GM18519 (cell line): ENCODE results near the gene TCAP.

Source experiments
- ATAC-seq: cut with Tn5 transposase; IDR thresholded peaks from one replicate; pipeline ENCODE4 v1.9.1; 2021; ENCODE audit warnings: mild to moderate bottlenecking, moderate library complexity; ENCODE audit not compliant: unreplicated experiment, low FRiP score

Gene TCAP

GRCh38 chr17:39628655-39629493 lies 36.3 kb upstream of the TCAP start:
- ATAC-seq: no peak

DNA sequence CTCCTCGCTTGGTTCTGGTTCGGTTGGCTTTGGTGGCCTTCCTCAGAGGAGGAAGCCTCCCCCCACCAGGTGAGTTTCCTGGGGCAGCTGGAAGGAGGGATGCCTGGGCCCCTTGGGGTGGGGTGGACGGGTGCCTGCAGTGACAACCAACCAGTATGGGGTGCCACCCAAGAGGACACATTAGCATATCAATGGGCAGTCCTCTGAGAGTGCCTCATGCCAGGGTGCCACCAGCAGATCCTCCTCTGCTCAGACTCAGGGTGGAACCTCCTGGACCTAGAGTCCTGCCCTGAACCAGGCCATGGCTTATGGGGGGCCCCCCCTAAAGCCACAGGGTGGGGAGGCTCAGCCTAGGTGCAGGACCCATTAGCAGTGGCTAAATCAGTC lies 35.7 kb upstream of the TCAP start:
- no peak for ATAC-seq

- ATAC-seq: no peak
Observed at GRCh38 chr17:39629898-39630297, 35.3 kb upstream of the TCAP start.

- ATAC-seq: no peak
Observed at GRCh38 chr17:39631403-39631802, 33.7 kb upstream of the TCAP start.

DNA sequence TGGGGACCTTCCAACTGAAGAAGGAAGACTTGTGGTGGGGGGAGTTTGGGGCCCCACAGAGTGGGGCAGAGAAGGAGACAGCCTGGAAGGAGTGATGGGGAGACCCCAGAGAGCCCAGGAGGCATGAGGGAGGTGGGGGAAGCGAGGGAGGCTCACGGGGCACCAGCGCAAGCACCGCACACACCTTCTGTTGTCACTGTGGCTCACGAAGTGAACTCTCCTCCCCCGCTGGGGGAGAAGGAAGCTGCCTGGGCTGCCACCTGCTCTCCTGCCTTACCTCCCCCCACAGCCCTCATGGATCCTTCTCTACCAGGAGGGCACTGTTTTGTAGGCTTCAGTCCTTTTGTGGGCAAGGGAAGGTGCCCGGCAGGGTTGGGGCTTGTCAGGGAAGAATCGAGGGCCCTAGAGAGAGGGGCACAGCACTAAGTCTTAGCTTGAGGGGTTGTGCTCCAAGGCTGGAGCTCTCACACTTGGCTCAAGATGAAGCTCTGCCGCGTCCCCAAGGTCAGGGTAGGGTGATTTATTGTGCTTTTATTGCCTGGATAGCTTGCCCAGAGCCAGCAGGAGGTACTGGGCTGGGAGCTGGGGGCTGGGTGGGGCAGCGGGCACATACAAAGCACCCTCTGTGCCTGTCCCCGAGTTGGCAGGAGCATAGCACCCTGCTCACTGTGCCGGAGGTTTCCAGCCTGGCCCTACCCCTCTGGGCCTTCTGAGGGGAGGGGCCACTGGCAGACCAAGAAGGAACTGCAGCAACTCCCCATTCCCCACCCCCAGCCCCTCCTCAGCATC lies 32.8 kb upstream of the TCAP start:
- no peak for ATAC-seq

DNA sequence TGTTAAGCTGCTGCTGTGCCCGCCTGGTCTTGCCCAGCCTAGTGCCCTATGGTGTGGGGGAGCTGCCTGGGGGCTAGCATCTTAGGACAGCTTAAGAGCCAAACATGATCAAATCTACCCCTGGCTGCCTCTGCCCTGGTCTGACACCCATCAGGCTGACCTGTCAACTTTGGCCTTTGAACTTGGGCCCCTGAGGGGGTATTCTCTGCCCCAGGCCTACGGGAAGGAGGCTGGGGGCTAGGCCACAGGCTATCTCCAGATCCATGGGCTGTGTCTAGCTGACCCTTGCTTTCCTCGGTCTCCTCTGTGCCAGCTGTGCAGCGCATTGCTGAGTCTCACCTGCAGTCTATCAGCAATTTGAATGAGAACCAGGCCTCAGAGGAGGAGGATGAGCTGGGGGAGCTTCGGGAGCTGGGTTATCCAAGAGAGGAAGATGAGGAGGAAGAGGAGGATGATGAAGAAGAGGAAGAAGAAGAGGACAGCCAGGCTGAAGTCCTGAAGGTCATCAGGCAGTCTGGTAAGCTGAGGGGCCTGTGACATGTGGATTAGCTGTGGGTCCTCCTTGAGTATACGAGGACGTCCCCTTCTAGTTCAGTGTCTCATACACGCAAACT lies 31.5 kb upstream of the TCAP start:
- no peak for ATAC-seq

- no peak for ATAC-seq
Observed at GRCh38 chr17:39634384-39634871, 30.7 kb upstream of the TCAP start.

DNA sequence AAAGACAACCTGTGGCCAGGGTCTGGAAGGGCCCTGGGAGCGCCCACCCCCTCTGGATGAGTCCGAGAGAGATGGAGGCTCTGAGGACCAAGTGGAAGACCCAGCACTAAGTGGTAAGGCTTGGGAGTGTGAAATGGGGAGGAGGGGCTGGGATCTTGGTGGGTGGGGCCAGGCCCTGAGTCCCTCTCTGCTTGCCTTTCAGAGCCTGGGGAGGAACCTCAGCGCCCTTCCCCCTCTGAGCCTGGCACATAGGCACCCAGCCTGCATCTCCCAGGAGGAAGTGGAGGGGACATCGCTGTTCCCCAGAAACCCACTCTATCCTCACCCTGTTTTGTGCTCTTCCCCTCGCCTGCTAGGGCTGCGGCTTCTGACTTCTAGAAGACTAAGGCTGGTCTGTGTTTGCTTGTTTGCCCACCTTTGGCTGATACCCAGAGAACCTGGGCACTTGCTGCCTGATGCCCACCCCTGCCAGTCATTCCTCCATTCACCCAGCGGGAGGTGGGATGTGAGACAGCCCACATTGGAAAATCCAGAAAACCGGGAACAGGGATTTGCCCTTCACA lies 29.5 kb upstream of the TCAP start:
- no peak for ATAC-seq

- peak; percentile 18 for ATAC-seq
Observed at GRCh38 chr17:39636587-39636926, 28.6 kb upstream of the TCAP start.

DNA sequence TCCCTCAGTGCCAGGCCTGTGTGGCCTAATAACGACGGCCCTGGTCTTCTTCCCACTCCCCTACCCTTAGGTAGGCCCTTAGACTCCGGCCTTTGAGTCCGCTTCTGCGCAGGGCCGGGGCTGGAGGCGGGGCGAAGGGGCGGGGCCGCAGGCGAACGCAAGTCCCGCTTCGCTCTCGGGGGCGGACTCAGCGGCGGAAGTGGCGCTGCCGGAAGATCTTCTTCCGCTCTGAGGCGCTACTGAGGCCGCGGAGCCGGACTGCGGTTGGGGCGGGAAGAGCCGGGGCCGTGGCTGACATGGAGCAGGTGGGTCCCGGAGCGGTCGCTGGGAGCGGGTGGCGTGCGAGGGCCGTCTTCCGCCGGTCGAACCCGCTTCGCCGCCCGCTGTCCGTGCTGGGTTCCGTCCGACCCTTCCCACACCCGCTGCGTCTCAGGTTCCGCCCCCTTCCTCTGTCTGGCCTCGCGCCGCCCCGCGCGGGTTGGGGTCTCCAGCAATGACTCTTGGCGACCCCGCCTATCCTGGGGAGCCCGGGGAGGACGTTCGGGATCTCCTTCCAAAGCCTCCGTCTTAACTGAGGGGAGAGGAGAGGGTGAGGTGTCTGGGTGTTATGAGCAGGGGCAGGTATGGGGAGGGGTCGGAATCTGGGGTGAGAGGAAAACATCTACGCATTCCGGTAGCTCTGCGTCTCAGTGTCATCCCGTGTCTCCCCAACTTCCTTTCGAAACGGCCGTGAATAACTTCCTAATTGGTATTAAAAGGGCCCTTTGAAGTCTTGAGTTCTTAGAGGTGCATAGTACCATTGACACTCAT lies 28.0 kb upstream of the TCAP start, which contains the start of gene STARD3:
Gene STARD3, plus strand, starts transcription at position 218 of the 810 bp plus-strand sequence. CDS start 16,388 bp downstream, outside the sequence.
- peak; percentile 58 for ATAC-seq

GRCh38 chr17:39638317-39638716 lies 26.8 kb upstream of the TCAP start:
- no peak for ATAC-seq

DNA sequence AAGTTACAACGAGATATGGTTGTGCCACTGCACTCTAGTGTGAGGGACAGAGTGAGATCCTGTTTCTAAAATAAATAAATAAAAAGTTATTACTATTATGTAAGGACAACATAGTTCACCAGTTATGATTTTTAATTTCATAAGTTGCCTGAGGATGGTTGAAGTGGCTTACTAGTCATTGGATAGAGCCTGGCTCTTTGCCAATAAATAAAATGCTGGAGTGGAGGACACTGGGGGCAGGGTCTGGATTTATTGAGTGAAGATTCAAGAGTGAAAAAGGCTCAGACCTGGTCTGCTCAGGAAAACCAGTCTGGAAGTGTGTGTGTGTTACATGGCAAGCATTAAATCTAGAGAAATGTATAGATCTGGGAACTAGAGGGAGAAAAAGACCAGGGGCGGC lies 26.1 kb upstream of the TCAP start:
- no peak for ATAC-seq

- ATAC-seq: no peak
Observed at GRCh38 chr17:39639566-39640458, 25.3 kb upstream of the TCAP start.

DNA sequence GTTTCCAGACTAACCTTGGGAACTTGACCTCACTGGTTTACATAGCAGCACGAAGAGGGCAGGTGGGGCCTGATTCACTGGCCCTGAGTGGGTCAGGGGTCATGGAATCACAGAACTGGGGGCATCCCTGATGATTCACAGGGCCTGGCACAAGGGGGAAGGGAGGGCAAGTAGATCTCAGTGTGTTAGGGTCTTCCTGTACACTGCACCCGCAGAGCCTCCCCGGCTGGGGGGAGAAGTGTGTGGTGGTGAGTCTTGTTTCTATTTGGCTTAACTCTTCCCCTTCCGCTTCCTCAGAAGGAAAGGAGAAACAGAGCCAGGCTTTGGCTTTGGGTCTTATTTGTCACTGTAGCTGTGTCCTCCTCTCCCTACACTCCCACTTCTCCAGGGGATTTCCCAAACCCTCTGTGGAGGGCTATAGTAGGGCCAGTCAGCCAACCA lies 24.5 kb upstream of the TCAP start:
- no peak for ATAC-seq

GRCh38 chr17:39641097-39641496 lies 24.1 kb upstream of the TCAP start:
- ATAC-seq: no peak

DNA sequence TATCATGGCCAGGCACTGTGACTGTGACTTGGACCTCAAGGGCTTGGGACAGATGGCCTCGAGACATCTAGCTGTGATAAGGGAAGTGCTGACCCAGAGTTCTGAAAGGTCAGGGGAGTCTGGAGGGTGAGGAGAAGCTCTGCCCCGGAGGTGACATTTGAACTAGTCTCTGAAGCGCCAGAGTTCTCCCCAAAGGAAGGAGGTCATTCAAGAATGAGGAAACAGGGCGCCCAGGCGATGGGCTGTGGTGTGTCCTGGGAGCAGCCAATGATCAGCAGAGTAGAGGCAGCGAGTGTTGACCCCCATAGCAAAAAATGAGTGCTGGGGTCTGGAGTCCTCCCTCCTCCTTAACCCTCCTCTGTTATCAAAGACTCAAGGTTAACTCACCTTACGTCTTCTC lies 23.3 kb upstream of the TCAP start:
- ATAC-seq: no peak

- ATAC-seq: no peak
Observed at GRCh38 chr17:39642291-39643074, 22.7 kb upstream of the TCAP start.

DNA sequence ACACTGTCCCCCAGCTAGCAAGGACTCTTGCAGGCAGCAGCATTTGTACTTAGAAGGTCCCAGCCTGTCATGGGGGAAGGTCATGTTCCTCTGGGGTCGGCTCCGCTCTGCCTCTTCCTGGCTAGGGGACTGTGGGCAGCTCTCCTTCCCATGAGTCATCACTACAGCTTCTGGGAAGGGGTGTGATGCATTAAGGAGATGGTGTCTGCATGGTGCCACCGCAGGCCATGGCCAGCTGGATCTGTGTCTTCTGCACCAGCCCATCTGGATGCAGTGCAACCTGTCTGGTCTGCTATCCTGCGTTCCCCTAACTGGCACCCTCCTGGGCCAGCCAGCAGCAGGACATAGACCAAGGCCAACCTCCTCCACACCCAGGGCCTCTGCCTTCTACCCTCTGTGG lies 21.9 kb upstream of the TCAP start:
- no peak for ATAC-seq
